M059J (cell line): ENCODE results near the gene FSD1L. TPM values are rescaled to one million over a fixed set of nuclear protein-coding genes. Genes with fewer than 3 reads are reported as not detected.
"Not testable (repeated sequence)": the region's sequence is repeated elsewhere in the genome, so short reads cannot be mapped to it uniquely, and the experiment has no call there.

Experiments
- DNase-seq: peaks from one replicate; pipeline ENCODE4 v3.0.0-alpha.2; 2012; ENCODE audit warnings: low read depth
- total RNA-seq: library from RNA; depleted of rRNA; stranded (reverse); fragments of >200 nt; shearing (Covaris generic); gene quantifications from 2 replicates; pipeline ENCODE4 v1.2.3, GENCODE V29; 2014

FSD1L gene
- total RNA-seq, 1 experiment from 2014 or later, result 1.1 TPM

DNA sequence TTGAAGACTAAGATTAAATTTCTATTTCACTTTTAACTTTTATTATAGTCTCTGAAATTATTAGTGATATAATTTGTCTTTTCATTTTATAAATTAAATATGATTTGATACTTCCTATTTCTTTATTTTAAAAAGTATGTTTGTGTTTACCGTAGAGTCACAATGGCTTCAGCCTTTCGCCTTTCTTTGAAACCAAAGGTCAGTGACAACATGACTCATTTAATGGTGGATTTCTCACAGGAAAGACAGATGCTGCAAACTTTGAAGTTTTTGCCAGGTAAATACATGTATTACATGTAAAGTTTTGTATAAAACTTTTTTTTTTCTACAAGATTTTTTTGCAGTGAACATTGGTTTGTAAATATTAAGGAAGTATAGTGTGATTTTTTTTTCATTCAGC, 36.4 kb downstream of the FSD1L start:
- peak; percentile 2 for DNase-seq

DNA sequence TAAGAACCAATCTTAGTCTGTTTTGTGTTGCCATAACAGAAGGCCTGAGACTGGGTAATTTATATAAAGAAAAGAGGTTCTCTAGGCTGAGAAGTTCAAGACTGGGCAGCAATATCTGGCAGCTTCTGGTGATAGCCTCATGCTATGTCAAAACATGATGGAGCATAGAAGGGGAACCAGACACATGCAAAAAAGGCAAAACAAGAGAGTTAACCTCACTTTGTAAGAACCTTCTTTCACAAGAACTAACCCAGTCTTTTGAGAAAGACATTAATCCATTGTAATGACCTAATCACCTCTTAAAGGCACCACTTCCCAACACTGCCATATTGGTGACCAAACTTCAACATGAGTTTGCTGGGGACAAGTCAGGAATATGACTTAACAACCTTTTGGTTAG, 37.3 kb downstream of the FSD1L start:
- DNase-seq, result no peak

DNA sequence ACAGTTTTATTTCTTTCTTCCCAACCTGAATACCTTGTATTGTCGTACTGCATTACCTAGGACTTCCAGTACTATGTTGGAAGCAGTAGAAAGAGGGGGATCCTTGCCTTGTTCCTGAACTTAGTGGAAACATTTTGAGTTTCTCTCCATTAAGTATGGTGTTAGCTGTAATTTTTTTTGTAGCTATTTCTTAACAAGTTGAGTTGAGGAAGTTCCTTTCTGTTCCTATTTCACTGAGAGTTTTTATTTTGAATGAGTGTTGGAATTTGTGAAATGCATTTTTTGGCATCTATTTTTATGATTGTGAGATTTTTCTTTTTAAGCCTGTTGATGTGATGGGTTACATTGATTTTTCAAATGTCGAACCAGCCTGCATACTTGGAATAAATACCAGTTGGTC, 49.0 kb downstream of the FSD1L start:
- no peak for DNase-seq

DNA sequence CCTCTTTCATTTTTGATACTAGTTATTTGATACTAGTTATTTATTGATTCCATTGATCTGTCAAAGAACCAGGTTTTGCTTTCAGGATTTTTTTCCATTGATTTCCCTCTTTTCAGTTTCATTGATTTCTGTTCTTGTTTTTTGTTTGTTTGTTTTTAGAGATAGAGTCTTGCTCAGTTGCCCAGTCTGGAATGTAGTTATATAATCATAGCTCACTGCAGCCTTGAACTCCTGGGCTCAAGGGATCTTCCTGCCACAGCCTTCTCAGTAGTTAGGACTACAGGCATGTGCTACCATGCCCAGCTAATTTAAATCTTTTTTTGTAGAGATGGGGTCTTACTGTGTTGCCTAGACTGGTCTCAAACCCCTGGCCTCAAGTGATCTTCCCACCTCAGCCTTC, 49.9 kb downstream of the FSD1L start:
- no peak for DNase-seq

DNA sequence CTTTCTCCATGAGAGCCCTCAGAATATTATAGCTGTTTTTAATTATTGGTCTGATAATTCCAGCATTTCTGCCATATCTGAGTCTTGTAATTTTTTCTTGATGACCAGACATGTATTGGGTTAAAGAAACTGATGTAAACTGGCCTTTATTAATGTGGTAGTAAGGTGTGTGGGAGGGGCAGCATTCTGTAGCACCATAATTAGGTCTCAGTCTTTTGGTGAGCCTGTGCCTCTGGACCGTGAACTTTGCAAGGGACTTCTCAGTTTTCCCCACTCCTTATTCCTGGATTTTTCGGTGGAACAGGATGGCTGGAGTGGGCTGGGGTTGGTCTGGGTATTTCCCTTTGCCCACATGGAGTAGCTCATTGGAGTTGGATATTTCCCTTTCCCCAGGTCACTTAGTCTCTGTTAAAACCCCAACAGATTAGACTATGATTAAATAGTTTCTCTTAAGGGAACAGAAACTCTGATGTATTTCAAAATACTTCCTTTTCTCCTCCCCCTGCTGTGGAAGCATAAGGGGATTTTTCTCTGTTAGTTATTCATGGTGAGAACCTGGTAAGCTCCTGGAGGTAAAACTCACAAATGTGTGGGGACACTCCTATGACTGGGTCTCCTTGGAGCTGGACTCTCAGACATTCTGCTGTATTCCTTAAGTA, 52.4 kb downstream of the FSD1L start:
- no peak for DNase-seq

DNA sequence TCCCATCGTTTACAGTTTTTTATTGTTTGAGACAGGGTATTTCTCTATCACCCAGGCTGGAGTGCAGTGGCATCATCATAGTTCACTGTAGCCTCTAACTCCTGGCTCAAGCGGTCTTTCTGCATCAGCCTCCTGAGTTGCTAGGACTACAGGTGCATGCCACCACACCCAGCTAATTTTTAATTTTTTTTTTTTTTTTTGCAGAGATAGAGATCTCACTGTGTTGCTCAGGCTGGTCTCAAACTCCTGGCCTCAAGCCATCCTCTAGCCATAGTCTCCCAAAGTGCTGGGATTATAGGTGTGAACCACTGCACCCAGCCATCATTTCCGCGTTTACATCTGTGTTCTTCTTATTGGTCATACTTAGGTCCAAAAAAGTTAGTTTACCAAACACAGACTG, 53.6 kb downstream of the FSD1L start:
- DNase-seq, result no peak

DNA sequence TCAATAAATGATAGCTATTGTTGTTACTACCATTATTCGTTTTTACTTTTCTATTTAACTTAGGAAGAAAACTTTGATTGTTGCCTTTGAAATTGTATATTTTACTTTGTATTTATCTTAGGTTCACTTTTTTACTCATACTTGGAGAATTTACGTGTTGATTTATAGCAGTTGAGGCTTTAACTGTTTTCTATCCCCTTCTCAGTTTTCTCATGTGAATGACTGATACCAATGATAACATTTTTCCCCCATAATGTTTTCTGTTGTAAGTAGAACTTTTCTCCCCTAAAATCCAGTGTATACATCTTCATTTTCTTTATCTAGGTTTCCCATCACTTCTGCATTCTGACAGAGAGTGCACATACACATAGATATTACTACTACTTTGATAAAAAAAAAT, 54.4 kb downstream of the FSD1L start:
- DNase-seq, result peak; percentile 14

DNA sequence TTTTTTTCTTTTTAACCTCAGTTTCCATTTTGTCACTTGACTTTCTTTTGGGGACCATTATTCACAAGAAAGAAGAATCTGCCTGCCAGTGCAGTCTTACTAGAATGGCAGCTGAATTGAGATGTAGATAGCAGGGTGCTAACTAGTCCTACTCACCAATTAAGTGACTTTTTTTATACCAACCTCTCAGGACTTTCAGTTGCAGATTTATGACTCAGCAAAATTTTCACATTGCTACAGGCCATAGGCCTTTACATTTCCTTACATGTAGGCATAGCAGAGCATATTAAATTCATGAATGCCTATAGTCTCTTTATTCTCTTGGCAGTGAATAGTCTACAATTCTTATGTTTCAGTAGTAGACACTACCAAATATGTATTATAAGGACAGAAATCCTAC, 56.0 kb downstream of the FSD1L start:
- DNase-seq, result no peak

DNA sequence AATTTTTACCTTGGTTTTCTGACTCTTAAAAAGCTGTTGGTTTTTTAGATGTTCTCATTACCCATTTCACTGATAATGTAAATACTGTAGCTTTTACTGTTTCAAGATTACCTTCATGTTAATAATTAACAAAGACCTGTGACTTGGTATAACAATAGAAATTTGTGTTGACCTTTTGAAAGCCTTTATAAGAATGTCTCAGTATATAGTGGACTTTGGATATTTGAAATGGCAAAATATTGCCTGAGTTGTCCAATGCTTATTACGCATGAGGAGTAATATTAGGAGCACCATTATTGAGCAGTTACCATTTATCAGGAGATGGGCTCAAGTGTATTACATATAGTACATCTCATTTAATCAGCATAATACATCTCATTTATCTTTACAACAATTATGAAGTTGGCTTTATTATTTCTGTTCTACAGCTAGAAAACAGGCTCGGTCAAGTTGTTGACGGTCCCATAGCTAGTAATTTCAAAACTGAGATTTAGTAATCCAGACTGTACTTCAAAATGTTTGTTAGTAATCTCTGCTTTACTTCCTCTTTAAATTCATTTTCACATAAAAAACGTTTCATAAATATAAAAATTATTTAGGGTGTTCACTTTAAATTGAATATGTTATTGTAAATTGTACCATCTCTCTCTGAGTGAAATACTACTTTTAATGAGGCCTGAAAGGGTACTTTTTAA, 59.4 kb downstream of the FSD1L start:
- no peak for DNase-seq

DNA sequence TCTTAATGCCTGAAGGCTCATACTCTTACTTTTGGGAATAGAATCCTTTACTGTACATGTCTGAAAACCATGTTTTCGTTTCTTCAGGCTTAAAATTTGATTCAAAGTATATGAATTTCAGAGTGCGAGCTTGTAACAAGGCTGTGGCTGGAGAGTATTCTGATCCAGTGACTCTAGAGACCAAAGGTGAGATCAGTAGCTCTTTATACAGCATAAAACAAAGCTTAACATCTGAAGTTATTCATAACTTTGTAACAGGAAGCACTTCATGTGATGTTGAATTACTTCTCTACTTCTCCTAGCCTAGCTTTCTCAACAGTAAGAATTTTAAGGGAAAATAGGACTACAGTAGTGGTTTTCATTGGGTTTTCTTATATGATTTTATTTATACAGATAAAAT, 60.7 kb downstream of the FSD1L start:
- DNase-seq, result no peak

DNA sequence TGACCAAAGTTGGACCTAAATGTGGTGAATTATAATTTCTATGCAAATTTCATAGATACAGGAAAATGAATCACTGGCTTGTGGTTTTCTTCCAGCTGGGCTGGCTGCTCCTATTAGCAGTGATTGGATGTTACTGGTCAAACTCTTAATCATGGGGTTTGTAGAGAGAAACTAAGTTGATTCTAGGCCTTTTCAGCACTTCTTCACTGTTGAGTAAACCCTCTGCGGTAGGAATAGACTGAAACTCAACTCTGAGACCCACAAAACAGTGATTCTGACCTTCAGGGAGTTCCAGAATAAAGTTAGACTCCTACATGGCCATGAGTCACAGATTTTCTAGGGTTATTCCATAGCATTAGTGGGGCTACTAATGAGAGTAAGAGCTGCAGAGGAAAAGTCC, 62.2 kb downstream of the FSD1L start:
- DNase-seq, result peak; percentile 82

DNA sequence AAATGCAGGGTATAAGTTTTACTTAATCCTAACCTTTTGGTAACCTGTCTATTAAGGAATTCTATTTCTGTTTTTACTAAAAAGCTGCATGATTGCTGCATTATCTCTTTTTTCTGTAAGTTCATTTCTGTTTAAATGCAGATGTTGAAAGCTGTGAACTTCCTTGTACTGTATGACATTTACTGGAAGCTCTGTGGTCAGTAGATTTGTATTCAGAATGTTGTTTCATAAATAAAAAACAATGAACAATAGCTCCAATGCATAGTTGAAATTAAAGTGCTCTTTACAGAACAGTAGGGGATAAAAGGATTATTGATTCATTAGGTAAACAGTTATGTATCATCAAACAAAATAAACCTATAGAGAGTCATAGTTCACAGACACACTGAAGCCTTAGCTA, 63.6 kb downstream of the FSD1L start:
- DNase-seq, result no peak

DNA sequence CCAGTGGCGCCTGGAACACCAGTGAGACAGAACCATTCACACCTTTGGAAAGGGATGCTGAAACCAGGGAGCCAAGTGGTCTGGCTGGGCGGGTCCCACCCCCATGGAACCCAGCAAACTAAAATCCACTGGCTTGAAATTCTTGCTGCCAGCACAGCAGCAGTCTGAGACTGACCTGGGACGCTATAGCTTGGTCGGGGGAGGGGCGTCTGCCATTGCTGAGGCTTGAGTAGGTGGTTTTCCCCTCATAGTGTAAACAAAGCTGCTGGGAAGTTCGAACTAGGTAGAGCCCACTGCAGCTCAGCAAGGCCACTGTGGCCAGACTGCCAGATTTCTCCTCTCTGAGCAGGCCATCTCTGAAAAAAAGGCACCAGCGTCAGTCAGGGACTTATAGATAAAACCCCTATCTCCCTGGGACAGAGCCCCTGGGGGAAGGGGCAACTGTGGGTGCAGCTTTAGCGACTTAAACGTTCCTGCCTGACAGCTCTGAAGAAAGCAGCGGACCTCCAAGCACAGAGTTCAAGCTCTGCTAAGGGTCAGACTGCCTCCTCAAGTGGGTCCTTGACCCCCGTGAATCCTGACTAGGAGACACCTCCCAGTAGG, 68.1 kb downstream of the FSD1L start:
- no peak for DNase-seq

DNA sequence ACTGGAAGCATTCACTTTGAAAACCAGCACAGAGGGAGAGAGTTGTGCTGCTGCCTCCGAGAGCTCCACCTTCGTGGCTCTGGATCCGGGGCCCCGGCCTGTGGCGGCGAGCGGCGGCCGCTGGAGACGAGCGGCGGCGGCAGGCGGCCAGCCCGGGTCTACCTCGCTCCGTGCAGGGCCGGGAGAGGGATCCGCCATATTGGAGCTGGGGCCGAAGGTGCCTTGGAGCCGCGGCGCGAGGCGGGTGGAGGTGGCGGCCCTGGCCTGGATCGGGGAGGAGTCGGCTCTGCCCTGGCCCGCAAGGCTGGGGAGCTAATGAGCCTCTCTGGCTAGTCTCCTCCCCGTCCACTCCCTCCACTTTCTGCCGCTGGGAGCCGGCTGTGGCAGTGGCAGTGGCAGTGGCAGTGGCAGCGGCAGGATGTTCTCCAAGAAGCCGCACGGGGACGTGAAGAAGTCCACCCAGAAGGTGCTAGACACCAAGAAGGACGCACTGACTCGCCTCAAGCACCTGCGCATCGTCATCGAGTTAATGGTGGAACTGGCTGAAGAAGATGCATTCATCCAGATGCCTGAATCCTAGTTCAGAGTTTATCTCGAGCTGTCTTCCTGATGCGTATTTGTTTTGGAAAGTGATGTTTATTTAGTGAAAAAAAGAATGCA, 72.0 kb downstream of the FSD1L start:
- peak; percentile 9 for DNase-seq

DNA sequence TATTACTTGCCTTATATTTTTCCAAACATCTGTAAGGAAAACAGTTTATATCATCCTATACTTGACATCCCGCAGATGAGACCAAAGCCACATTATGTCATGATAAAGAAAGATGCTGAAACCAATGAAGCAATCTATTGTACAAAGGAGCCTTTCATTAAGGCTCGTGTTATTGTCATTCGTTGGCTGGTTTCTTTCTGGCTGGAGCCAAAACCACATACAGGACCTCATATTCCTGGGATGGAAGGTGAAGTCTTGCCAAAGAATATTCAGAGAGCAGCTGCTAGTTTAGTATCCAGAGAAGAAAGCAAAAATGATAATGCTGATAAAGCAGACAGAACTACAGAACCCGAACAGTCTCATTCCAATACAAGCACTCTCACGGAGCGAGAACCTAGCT, 73.2 kb downstream of the FSD1L start:
- not testable (repeated sequence) for DNase-seq

DNA sequence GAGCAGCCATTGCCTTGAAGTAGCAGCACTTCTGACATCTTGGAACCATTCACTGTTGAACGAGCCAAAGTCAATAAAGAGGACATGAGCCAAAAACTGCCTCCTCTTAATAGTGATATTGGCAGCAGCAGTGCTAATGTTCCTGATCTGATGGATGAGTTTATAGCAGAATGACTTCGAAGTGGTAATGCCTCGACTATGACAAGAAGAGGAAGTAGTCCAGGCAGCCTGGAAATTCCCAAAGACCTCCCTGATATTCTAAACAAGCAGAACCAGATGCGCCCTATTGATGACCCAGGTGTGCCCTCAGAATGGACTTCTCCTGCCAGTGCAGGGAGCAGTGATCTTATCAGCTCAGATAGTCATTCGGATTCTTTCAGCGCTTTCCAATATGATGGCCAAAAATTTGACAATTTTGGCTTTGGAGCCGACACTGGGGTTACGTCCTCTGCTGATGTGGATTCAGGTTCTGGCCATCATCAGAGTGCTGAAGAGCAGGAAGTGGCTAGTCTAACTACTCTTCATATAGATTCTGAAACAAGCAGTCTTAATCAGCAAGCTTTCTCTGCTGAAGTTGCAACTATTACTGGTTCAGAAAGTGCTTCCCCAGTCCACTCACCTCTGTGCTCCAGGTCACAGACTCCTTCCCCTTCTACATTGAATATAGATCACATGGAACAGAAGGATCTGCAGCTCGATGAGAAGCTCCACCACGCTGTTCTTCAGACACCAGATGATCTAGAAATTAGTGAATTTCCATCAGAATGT, 75.0 kb downstream of the FSD1L start:
- DNase-seq, result not testable (repeated sequence)

DNA sequence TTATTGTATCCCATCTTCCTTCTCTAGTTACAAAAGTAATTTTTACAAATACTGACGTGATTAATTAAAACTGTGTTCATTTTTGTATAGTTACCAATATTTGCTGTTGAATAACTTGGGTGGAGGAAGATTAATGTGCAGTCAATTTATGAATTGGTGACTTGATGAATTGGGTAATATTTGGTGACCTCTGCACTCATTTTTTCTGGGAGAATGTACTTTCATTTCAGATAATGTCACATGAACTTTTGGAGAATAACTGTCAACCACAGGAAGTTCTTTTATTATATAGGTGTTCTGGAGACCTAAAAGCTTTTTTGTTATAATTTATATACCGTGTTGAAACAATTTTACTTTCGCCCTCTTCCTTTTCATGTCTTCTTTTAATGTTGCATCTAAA, 83.7 kb downstream of the FSD1L start:
- no peak for DNase-seq

DNA sequence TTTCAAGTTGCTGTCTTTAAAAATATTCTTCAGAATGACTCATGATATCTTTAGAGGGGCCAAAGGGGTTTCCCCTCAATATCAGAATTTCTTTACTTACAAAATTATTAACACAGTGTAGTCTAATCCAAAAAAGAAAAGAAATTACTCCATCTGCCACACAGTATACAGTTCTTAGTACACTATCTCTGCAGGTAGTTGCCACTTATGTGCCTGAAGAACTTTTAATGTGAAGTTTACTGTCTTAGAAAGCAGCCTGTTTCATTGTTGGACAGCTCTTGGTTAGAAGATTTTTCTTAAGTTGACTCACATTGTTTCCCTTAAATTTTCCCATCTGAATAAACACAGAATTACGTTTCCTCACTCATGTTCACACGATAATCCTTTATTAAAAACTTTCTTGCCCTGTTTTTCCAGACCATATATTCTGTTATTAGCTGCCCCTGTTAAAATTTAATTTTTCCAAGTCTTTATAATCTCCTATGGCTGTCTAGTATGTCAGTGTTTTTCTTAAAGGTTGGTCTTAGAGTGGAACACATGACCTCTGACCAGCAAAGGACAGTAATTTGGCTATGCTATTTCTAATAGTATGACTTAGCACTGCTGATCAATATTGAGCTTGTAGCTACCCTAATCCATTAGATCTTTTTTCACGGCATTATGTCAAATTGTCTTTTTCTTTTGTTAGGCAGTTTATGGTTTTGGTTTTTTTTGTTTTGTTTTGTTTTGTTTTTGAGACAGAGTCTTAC, 88.3 kb downstream of the FSD1L start:
- no peak for DNase-seq

DNA sequence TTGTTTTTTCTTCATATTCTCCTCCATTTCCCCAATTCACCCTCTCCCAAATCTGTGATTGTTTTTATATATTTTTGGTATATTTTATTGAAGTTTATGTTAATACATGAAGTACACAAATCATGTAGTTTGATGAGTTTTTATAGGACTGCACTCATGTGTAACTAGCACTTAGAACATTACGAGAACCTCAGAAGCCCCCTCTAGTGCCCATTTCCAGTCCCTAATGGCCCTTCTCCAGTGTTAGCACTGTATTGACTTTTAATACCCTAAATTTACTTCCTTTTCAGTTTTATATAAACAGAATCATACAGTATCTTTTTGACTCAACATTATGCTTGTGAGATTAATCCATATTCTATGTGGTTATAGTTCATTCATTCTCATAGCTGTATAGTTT, 91.6 kb downstream of the FSD1L start:
- peak; percentile 15 for DNase-seq

DNA sequence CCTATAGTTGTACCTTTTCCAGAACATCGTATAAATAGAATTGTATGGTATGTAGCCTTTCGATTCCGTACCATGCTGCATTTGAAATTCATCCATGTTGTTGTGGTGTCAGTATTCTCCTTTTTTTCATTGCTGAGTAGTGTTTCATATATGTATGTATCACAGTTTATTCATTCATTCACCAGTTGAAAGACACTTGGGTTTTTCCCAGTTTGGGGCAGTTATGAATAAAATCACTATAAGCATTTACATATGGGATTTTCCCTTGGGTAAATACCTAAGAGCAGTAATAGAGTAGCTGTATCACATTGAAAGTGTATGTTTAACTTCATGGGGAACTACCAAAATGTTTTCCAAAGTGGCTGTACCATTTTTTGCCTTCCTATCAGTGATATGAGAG, 94.0 kb downstream of the FSD1L start:
- DNase-seq, result no peak

DNA sequence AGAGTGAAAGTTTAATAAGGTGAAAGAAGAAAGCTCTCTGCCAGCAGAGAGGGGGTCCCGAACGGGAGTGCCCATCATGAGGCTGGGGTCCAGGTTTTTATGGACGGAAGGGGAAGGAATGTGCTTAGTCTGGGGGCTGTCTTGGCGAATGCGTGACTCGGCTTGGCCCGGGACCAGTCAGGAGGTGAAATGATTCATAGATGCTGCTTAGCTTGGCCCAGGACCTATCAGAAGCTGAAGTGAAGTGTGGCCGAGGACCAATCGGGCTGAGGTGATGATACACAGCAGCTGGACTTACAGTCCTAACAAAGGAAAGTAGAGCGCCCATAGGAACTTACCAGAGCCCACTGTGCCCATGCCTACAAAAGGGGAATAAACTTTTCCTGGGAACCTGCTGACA, 106.2 kb downstream of the FSD1L start:
- peak; percentile 5 for DNase-seq
